ENCODE results near the gene TNFRSF21. TPM values are rescaled to one million over a fixed set of nuclear protein-coding genes. Genes with fewer than 3 reads are reported as not detected.
A peak's percentile ranks its signal among the peaks of the same experiment; 100 is the strongest.

Gene TNFRSF21
- total RNA-seq, 4 donors from 2014 or later: 43.4 to 78.9 (median 63.0) TPM

DNA sequence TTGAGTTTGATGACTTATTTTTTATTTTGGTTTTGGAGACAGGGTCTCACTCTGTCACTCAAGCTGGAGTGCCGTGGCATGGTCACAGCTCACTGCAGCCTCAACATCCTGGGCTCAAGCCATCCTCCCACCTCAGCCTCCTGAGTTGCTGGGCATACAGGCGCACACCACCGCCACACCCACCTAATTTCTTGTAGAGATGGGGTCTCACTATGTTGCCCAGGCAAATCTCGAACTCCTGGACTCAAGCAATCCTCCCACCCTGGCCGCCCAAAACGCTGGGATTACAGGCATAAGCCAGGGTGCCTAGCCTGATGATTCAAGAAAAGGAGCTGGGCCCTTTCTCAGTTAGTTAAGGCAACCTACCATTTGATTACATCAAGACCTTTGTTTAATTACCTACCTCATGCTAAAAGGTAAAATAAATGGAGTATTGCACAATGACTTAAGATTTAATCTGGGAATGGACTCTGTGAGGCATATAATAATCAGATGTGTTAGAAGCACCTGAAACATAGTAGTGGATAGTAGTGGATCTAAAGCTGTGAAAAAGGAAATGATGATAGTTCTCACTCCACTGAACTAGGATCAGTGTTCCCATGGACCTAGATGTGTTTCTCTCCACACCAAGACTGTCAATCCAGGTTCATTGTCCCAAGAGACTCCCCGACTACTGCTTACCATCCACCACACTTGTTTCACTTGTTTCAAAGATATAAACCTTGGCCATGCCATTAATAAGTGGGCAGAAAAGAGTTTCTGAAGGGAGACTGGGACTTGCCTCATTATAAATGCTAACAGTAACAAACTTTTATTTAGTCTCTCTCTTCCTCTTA lies 2.1 kb downstream of the TNFRSF21 start:
- 59 to 61% methylated on average over 7 of the region's 7 CpGs for WGBS, 2 donors
- H3K27ac ChIP-seq: peak overlapping the region; percentile 1 to 94 (median 88)
- intact Hi-C loops (cut with DNase I): loop anchor here (5.0 to 10.0 kb wide), 2 partner anchors 133 to 210 kb away; no protein-coding TSS in a partner anchor

DNA sequence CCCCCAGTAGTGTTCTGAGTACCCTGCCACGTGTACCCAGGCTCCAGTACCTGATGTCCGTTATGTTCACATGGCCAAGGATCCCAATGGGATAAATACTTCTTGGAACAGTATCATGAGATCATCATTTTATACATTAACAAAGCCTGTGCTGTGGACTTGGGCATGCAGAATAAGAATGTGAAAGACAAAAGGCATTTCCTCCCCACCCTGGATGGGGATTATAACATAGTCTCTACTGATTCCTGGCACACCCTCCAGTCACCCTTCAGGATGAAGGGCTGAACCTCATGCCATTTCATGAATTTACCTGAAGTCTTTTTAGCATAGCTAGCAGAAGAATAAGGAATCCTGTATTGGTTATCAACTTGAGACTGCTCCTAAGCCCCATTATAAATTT lies 2.8 kb downstream of the TNFRSF21 start:
- no peak for DNase-seq
- WGBS, 2 donors: 46 to 47% methylated on average over 2 of the region's 2 CpGs
- Histone ChIP-seq H3K9me3 (no peaks in the 10 kb centered on the region), H3K4me1 (peaks cover 0 to 75% (median 19%) of the 10 kb centered on the region in 3 donors), H3K4me3 (peak overlapping the region in 3 of 4 donors; percentile 61 to 90 (median 81)), H3K36me3 (no peaks in the 10 kb centered on the region), H3K27ac (no peak overlapping the region), H3K27me3 (peaks cover 0 to 23% (median 0%) of the 10 kb centered on the region in 4 donors)
- TF ChIP-seq POLR2A (IDR thresholded peaks at IDR 0.05): no peak
- TF ChIP-seq, protein P1, sequence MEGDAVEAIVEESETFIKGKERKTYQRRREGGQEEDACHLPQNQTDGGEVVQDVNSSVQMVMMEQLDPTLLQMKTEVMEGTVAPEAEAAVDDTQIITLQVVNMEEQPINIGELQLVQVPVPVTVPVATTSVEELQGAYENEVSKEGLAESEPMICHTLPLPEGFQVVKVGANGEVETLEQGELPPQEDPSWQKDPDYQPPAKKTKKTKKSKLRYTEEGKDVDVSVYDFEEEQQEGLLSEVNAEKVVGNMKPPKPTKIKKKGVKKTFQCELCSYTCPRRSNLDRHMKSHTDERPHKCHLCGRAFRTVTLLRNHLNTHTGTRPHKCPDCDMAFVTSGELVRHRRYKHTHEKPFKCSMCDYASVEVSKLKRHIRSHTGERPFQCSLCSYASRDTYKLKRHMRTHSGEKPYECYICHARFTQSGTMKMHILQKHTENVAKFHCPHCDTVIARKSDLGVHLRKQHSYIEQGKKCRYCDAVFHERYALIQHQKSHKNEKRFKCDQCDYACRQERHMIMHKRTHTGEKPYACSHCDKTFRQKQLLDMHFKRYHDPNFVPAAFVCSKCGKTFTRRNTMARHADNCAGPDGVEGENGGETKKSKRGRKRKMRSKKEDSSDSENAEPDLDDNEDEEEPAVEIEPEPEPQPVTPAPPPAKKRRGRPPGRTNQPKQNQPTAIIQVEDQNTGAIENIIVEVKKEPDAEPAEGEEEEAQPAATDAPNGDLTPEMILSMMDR (IDR thresholded peaks at IDR 0.05): no peak
- intact Hi-C loops (cut with DNase I): loop anchor here (5.0 to 10.0 kb wide), 2 partner anchors 132 to 210 kb away; no protein-coding TSS in a partner anchor

More for the DNA sequence above, 2.1 kb downstream of the TNFRSF21 start:
- peaks cover 0 to 23% (median 0%) of the 10 kb centered on the region in 4 donors for H3K27me3 ChIP-seq
- no peaks in the 10 kb centered on the region for H3K36me3 ChIP-seq
- H3K4me1 ChIP-seq: peaks cover 0 to 71% (median 19%) of the 10 kb centered on the region in 3 donors
- H3K9me3 ChIP-seq: no peaks in the 10 kb centered on the region
- no peak for TF ChIP-seq POLR2A (IDR thresholded peaks at IDR 0.05)
- TF ChIP-seq, protein P1 (IDR thresholded peaks at IDR 0.05): no peak
- H3K4me3 ChIP-seq: peak overlapping the region; percentile 61 to 90 (median 72)
- no peak for DNase-seq

DNA sequence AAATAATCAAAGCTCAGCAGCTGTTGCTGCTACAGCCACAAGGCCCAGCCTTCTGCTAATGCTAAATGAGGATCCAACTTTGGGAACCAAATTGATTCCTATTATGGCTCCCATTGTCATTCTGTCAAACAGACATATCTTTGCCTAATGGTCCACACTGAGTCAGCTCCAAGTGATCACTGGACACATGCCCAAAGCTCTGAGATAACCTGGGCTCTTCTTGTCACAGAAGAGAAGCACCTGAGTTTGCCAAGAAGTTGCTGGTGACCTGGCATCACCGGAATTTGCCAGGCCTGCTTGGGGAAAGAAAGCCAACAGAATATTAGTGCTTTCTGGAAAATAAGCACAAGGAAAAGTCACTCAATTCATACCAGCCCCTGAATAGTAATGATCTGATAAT lies 5.8 kb downstream of the TNFRSF21 start:
- no peak for TF ChIP-seq POLR2A (IDR thresholded peaks at IDR 0.05)
- TF ChIP-seq, protein P1 (IDR thresholded peaks at IDR 0.05): no peak
- H3K4me1 ChIP-seq: peaks cover 0 to 65% (median 19%) of the 10 kb centered on the region in 3 donors
- H3K27ac ChIP-seq: no peak overlapping the region
- no peak for DNase-seq
- peaks cover 0 to 21% (median 0%) of the 10 kb centered on the region in 4 donors for H3K27me3 ChIP-seq
- no peak overlapping the region for H3K4me3 ChIP-seq
- H3K9me3 ChIP-seq: no peaks in the 10 kb centered on the region
- intact Hi-C loops (cut with DNase I): loop anchor here (10.0 kb wide), 1 partner anchor 129 kb away; no protein-coding TSS in a partner anchor
- H3K36me3 ChIP-seq: no peaks in the 10 kb centered on the region
- WGBS, 2 donors: 50 to 64% methylated on average over 1 of the region's 1 CpG

DNA sequence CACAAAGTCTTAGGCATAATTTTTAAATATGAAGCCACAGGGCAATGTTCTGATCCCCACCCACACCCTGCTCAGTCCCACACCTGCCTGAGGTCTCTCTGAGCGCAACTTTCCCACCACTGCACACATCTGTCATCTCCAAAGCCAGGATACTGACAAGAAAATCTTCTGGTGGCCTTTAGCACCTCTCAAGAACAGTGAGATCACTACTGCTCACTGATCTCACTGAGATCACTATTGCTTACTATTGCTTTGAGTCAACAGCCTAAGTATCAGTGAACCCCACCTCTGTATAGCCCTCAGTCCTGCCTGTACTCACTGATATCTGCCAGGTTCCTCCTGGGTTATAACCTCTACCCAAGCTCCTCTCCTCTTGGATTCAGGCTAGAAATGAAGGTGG lies 6.4 kb downstream of the TNFRSF21 start:
- TF ChIP-seq, protein P1 (IDR thresholded peaks at IDR 0.05): no peak
- no peak for TF ChIP-seq POLR2A (IDR thresholded peaks at IDR 0.05)
- no peak overlapping the region for H3K27ac ChIP-seq
- WGBS, 2 donors: 79 to 82% methylated on average over 1 of the region's 1 CpG

DNA sequence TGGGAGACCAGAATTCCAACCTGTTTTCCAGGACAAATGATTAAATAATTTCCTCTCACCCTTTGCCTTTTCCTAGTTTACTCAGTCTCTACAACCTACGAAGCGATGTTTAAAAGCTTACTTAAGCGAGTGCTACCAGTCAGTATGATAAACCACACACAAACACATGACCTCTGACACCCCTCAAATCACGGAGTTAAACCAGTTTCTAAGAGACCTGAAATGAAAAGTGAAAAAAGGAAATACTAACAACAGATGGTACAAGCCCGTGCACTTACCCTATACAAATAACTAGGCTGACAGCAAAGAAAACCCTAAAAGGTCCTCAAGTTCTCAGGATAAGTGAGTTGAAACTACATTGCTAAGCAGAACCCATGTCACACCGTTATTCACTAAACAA lies 7.7 kb downstream of the TNFRSF21 start:
- no peak for TF ChIP-seq POLR2A (IDR thresholded peaks at IDR 0.05)
- TF ChIP-seq, protein P1 (IDR thresholded peaks at IDR 0.05): no peak
- Histone ChIP-seq H3K27ac (no peak overlapping the region), H3K27me3 (peaks cover 0 to 3% (median 0%) of the 10 kb centered on the region in 4 donors), H3K36me3 (no peaks in the 10 kb centered on the region), H3K4me3 (no peak overlapping the region), H3K9me3 (no peaks in the 10 kb centered on the region), H3K4me1 (peaks cover 5 to 47% (median 13%) of the 10 kb centered on the region in 3 donors)
- WGBS, 2 donors: 46 to 60% methylated on average over 6 of the region's 6 CpGs
- intact Hi-C loops (cut with DNase I): loop anchor here (10.0 kb wide), 1 partner anchor 127 kb away; no protein-coding TSS in a partner anchor
- no peak for DNase-seq

More for the DNA sequence above, 6.4 kb downstream of the TNFRSF21 start:
- Histone ChIP-seq H3K9me3 (no peaks in the 10 kb centered on the region), H3K4me3 (no peak overlapping the region), H3K36me3 (no peaks in the 10 kb centered on the region), H3K27me3 (peaks cover 0 to 16% (median 0%) of the 10 kb centered on the region in 4 donors), H3K4me1 (peaks cover 1 to 60% (median 16%) of the 10 kb centered on the region in 3 donors)
- intact Hi-C loops (cut with DNase I): loop anchor here (10.0 kb wide), 1 partner anchor 129 kb away; no protein-coding TSS in a partner anchor
- DNase-seq: no peak

Data from esophagus squamous epithelium (tissue), 5 donors.